Fibroblast of villous mesenchyme (primary cell): ENCODE measurements around the gene XAB2. TPM values are rescaled to one million over a fixed set of nuclear protein-coding genes. Genes with fewer than 3 reads are reported as not detected.

Experiments used
- DNase-seq: peaks from one replicate; pipeline ENCODE4 v3.0.0-alpha.2; 2010; ENCODE audit warnings: low read depth
- H3K4me3 ChIP-seq: 2 replicates; pipeline ENCODE4 v1.5.1; 2011; ENCODE audit warnings: low read depth, mild to moderate bottlenecking, low read length
- CTCF ChIP-seq: IDR thresholded peaks from 2 replicates; pipeline ENCODE4 v1.5.1; 2012; ENCODE audit warnings: low read depth, mild to moderate bottlenecking, low read length; ENCODE audit not compliant: insufficient read depth
- total RNA-seq: library from RNA; depleted of rRNA; stranded (reverse); fragments of >200 nt; gene quantifications from 2 replicates; pipeline ENCODE4 v1.2.3, GENCODE V29; 2012

Gene XAB2
- total RNA-seq, 1 donor = 32.0 TPM

- no peak for TF ChIP-seq CTCF
- no peak for DNase-seq
- no peak overlapping the region for H3K4me3 ChIP-seq
Observed at GRCh38 chr19:7617172-7617571, 12.2 kb downstream of the XAB2 start.

- TF ChIP-seq CTCF = no peak
- no peak for DNase-seq
- no peak overlapping the region for H3K4me3 ChIP-seq
Observed at GRCh38 chr19:7614859-7615741, 14.2 kb downstream of the XAB2 start.

GRCh38 chr19:7612282-7613274 is 16.8 kb downstream of the XAB2 start:
- TF ChIP-seq CTCF = no peak
- DNase-seq = no peak
- H3K4me3 ChIP-seq = no peak overlapping the region

- no peak for TF ChIP-seq CTCF
- DNase-seq = no peak
- no peak overlapping the region for H3K4me3 ChIP-seq
Observed at GRCh38 chr19:7611541-7612279, 17.6 kb downstream of the XAB2 start.

GRCh38 chr19:7610491-7611240 is 18.7 kb downstream of the XAB2 start:
- no peak for TF ChIP-seq CTCF
- no peak overlapping the region for H3K4me3 ChIP-seq
- no peak for DNase-seq
